Lung (tissue), 12 donors: ENCODE results near the gene SEC11C. TPM values are rescaled to one million over a fixed set of nuclear protein-coding genes. Genes with fewer than 3 reads are reported as not detected.

Source experiments
- ATAC-seq: fragments of 200-7000 bp; cut with Tn5 transposase; one replicate; pipeline ENCODE4 v1.9.1; 2020; ENCODE audit warnings: moderate number of reproducible peaks; ENCODE audit not compliant: insufficient read depth, low FRiP score
- DNase-seq, 3 donors: peaks; one replicate each; pipeline ENCODE4 v3.0.0-alpha.2; 2013 to 2017
- H3K27ac ChIP-seq, 2 donors: one replicate each; pipeline ENCODE4 v1.5.1; 2013; ENCODE audit warnings: mild to moderate bottlenecking in 2 of 2, moderate library complexity in 2 of 2, control low read depth in 1 of 2, inconsistent platforms in 1 of 2, low read depth in 1 of 2, low read length in 1 of 2
- H3K27me3 ChIP-seq, 3 donors: one replicate each; pipeline ENCODE4 v1.5.1; 2013; ENCODE audit warnings: low read length in 2 of 3; ENCODE audit not compliant: control insufficient read depth in 3 of 3, insufficient read depth in 3 of 3
- H3K36me3 ChIP-seq, 4 donors: one replicate each; pipeline ENCODE4 v1.5.1; 2013; ENCODE audit warnings: low read length in 4 of 4, mild to moderate bottlenecking in 1 of 4, moderate library complexity in 1 of 4; ENCODE audit not compliant: control insufficient read depth in 4 of 4, insufficient read depth in 4 of 4
- H3K4me1 ChIP-seq, 5 donors: one replicate each; pipeline ENCODE4 v1.5.1; 2013; ENCODE audit warnings: low read length in 5 of 5, mild to moderate bottlenecking in 2 of 5, moderate library complexity in 1 of 5; ENCODE audit not compliant: control insufficient read depth in 5 of 5, insufficient read depth in 5 of 5
- H3K4me3 ChIP-seq: one replicate; pipeline ENCODE4 v1.5.1; 2013; ENCODE audit warnings: mild to moderate bottlenecking, control low read depth, moderate library complexity
- H3K9ac ChIP-seq, 2 donors: one replicate each; pipeline ENCODE4 v1.5.1; 2013; ENCODE audit warnings: low read length in 2 of 2, control low read depth in 1 of 2; ENCODE audit not compliant: insufficient read depth in 1 of 2
- H3K9me3 ChIP-seq, 4 donors: one replicate each; pipeline ENCODE4 v1.5.1; 2013; ENCODE audit warnings: low read length in 3 of 4, mild to moderate bottlenecking in 1 of 4, moderate library complexity in 1 of 4; ENCODE audit not compliant: control insufficient read depth in 4 of 4, insufficient read depth in 3 of 4
- WGBS, 2 donors: extraction: QIAGEN DNeasy Blood & Tissue Kit; methylation state at CpG; one replicate each; pipeline ENCODE4 v1.1.7; 2013; 5-methylcytosine and 5-hydroxymethylcytosine counted together
- polyA plus RNA-seq, 2 donors: library from polyadenylated mRNA; stranded (reverse); fragments of 200-250 nt; gene quantifications; one replicate each; pipeline ENCODE4 v1.2.1, GENCODE V29; 2013
- total RNA-seq, 2 donors: library from RNA; depleted of rRNA in 1 of 2; stranded (reverse); fragments of >200 nt in 1 of 2; gene quantifications; one replicate each; pipeline ENCODE4 v1.2.1, GENCODE V29; 2014 to 2021
- TF ChIP-seq, protein P1 (sequence below): IDR thresholded peaks from 2 replicates; pipeline ENCODE4 v1.5.1; 2012; ENCODE audit warnings: mild to moderate bottlenecking; ENCODE audit errors: control extremely low read depth, extremely low read depth
- donor health status: control.
- donor health status: control.
- donor health status: Bipolar disorder and iron deficiency.
- donor health status: healthy.
- donor health status: DM: yes; HTN: yes; CAD: no.

Gene SEC11C
- total and polyA plus RNA-seq, 4 donors = 42.7 to 103 (median 84.1) TPM

DNA sequence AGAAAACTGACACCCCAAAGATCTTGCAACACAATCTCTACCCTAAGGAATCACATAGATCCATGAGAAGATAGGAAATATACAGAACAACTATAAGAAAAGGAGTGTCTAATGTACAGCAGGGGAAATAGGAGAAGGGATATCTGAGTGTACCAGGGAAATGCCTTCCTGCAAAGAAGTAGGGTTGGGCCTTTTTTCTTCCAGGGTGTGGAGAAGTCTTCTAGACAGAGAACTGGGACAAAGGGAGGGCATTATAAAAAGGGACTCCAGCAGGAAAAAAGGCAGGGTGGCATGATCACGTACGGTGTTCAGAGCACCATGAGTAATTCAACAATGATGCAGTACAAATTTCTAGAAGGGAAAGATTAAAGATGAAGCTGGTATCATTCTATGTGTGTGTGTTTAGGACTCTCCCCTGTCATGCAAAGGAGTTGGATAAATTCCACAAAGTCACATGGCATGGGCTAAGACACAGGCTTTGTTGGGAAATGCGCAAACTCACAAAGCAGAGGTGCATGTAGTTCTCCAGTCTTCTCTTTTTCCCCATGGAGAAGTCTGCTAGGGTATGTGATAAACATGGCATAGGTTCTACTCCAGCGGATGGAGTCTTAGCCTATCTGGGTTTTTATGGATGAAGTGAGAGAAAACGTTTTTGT is 6.7 kb upstream of the SEC11C start:
- TF ChIP-seq, protein P1, sequence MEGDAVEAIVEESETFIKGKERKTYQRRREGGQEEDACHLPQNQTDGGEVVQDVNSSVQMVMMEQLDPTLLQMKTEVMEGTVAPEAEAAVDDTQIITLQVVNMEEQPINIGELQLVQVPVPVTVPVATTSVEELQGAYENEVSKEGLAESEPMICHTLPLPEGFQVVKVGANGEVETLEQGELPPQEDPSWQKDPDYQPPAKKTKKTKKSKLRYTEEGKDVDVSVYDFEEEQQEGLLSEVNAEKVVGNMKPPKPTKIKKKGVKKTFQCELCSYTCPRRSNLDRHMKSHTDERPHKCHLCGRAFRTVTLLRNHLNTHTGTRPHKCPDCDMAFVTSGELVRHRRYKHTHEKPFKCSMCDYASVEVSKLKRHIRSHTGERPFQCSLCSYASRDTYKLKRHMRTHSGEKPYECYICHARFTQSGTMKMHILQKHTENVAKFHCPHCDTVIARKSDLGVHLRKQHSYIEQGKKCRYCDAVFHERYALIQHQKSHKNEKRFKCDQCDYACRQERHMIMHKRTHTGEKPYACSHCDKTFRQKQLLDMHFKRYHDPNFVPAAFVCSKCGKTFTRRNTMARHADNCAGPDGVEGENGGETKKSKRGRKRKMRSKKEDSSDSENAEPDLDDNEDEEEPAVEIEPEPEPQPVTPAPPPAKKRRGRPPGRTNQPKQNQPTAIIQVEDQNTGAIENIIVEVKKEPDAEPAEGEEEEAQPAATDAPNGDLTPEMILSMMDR = no peak
- no peak overlapping the region for H3K9ac ChIP-seq
- no peaks in the 10 kb centered on the region for H3K36me3 ChIP-seq
- ATAC-seq = no peak
- peaks cover 0 to 18% (median 7%) of the 10 kb centered on the region in 3 donors for H3K27me3 ChIP-seq
- H3K4me3 ChIP-seq = no peak overlapping the region
- H3K9me3 ChIP-seq = no peaks in the 10 kb centered on the region
- H3K4me1 ChIP-seq = no peaks in the 10 kb centered on the region
- no peak overlapping the region for H3K27ac ChIP-seq
- DNase-seq = no peak
- 75 to 76% methylated on average over 5 of the region's 5 CpGs for WGBS, 2 donors

DNA sequence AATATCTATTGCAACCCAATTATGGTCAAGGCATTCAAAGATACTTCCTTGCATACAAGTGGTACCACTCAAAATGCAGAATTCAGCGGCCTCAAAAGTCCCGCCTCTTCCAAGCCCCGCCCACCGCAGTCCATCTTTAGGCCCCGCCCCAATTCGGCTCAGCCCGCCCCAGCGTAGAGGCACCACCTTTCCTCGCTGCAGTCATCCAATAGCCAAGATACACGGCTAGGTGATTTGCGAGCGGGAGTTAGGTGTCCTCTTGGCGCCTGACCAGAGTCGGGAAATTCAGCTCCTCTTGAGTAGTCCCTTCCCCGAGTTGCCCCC is 431 bp upstream of the SEC11C start:
- H3K27ac ChIP-seq = peak overlapping the region; percentile 86 to 98
- H3K27me3 ChIP-seq = peaks cover 0 to 32% (median 0%) of the 10 kb centered on the region in 3 donors
- TF ChIP-seq, protein P1 = no peak
- no peak overlapping the region for H3K9ac ChIP-seq
- peaks cover 0 to 14% (median 6%) of the 10 kb centered on the region in 5 donors for H3K4me1 ChIP-seq
- H3K9me3 ChIP-seq = no peaks in the 10 kb centered on the region
- H3K4me3 ChIP-seq = peak overlapping the region; percentile 99
- ATAC-seq (peak; percentile 91), DNase-seq (peak in 2 of 3 donors; percentile 75 to 82)
- 0% methylated on average over 15 of the region's 15 CpGs for WGBS, 2 donors
- no peaks in the 10 kb centered on the region for H3K36me3 ChIP-seq

DNA sequence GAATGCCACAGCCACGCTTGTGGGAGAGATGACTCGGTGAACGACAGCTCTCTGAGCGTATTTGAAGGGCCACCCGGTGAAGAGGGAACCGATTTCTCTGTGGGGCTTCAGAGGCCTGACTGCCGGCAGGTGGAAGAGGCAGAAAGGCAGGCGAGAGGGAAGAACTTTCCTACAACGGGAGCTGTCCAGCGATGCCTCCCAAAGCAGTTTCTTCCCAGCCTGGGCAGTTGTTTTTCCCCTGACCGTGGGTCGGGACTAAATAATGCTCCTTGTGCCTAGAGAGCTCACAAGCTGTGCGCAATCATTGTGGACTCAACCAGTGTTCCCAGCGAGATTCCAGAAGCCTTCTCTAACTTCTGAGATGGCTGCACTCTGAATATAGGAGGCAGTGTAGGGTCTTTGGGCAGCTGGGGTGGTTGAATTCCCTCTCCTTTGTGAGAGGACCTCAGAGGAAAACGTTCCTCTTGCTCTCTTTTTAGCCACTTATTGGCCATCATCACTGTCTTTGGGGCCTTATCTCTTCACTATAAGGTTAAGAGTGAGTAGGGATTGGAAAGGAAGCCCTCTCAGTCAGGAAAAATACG is 710 bp downstream of the SEC11C start:
- peak; percentile 27 to 51 (median 38) for DNase-seq
- Histone ChIP-seq H3K36me3 (no peaks in the 10 kb centered on the region), H3K4me1 (peaks cover 0 to 14% (median 6%) of the 10 kb centered on the region in 5 donors), H3K27ac (peak overlapping the region in 1 of 2 donors; percentile 98), H3K9me3 (no peaks in the 10 kb centered on the region), H3K4me3 (peak overlapping the region; percentile 99), H3K9ac (no peak overlapping the region), H3K27me3 (peaks cover 0 to 29% (median 0%) of the 10 kb centered on the region in 3 donors)
- 5 to 6% methylated on average over 16 of the region's 16 CpGs for WGBS, 2 donors
- peak; percentile 1 for ATAC-seq
- TF ChIP-seq, protein P1 = no peak
